Vagina (tissue), 2 donors: ENCODE measurements around the gene CDK6. TPM values are rescaled to one million over a fixed set of nuclear protein-coding genes. Genes with fewer than 3 reads are reported as not detected.

Source experiments
- DNase-seq, 2 donors: peaks; one replicate each; pipeline ENCODE4 v3.0.0-alpha.2; 2017; ENCODE audit errors: extremely low spot score in 2 of 2
- H3K27ac ChIP-seq: fragments of 200-600 bp; sonication (generic); one replicate; pipeline ENCODE4 v1.5.1; 2019
- H3K27me3 ChIP-seq: fragments of 200-600 bp; sonication (generic); one replicate; pipeline ENCODE4 v1.5.1; 2019
- H3K36me3 ChIP-seq, 2 donors: fragments of 200-600 bp; sonication (generic); one replicate each; pipeline ENCODE4 v1.5.1; 2017 to 2019
- H3K4me1 ChIP-seq: fragments of 200-600 bp; sonication (generic); one replicate; pipeline ENCODE4 v1.5.1; 2019
- H3K4me3 ChIP-seq, 2 donors: fragments of 200-600 bp; sonication (generic); 1 replicate in 1 of 2; 2 replicates in 1 of 2; pipeline ENCODE4 v1.5.1; 2016 to 2019
- H3K9me3 ChIP-seq: fragments of 200-600 bp; sonication (generic); one replicate; pipeline ENCODE4 v1.5.1; 2019
- CTCF ChIP-seq, 3 experiments: fragments of 450-650 bp in 2 of 3; fragments of 200-600 bp in 1 of 3; sonication (generic) in 1 of 3; IDR thresholded peaks; one replicate each; pipeline ENCODE4 v1.5.1; 2017 to 2019; ENCODE audit warnings: antibody characterized with exemption in 3 of 3, mild to moderate bottlenecking in 2 of 3, moderate library complexity in 2 of 3
- POLR2A ChIP-seq, 2 donors: fragments of 450-650 bp; IDR thresholded peaks; one replicate each; pipeline ENCODE4 v1.6.1; 2017; ENCODE audit warnings: antibody characterized with exemption in 2 of 2, mild to moderate bottlenecking in 2 of 2, moderate library complexity in 2 of 2
- POLR2AphosphoS5 ChIP-seq, 2 donors: sonication (generic); formaldehyde crosslinking; IDR thresholded peaks; one replicate each; pipeline ENCODE4 v1.9.0; 2017; ENCODE audit warnings: antibody characterized with exemption in 2 of 2, mild to moderate bottlenecking in 2 of 2, low read depth in 1 of 2; ENCODE audit not compliant: insufficient read depth in 1 of 2
- intact Hi-C: fragments of 100-400 bp; cut with DNase I; formaldehyde crosslinking; loops from one replicate; pipeline ENCODE4 v1.15.1; 2023
- total RNA-seq: library from RNA; depleted of rRNA; stranded (reverse); fragments of >200 nt; gene quantifications from one replicate; pipeline ENCODE4 v1.2.3, GENCODE V29; 2016

Gene CDK6
- total RNA-seq, 1 donor from 2014 or later: 20.6 TPM

- peaks cover 6% of the 10 kb centered on the region for H3K4me1 ChIP-seq
- H3K27me3 ChIP-seq: no peaks in the 10 kb centered on the region
- H3K27ac ChIP-seq: no peak overlapping the region
- H3K36me3 ChIP-seq: no peaks in the 10 kb centered on the region
- no peaks in the 10 kb centered on the region for H3K9me3 ChIP-seq
- no peak for DNase-seq
- TF ChIP-seq CTCF (IDR thresholded peaks at IDR 0.05) (no peak), POLR2AphosphoS5 (IDR thresholded peaks at IDR 0.05; ENCODE audit: insufficient read depth in 1 of 2, low read depth in 1 of 2) (no peak), POLR2A (IDR thresholded peaks at IDR 0.05) (no peak)
- intact Hi-C loops: no loop called here
- no peak overlapping the region for H3K4me3 ChIP-seq
Observed at GRCh38 chr7:92753614-92754013, 82.8 kb downstream of the CDK6 start.

GRCh38 chr7:92751902-92752901 is 84.2 kb downstream of the CDK6 start:
- no peaks in the 10 kb centered on the region for H3K36me3 ChIP-seq
- no peak overlapping the region for H3K4me3 ChIP-seq
- H3K4me1 ChIP-seq: peaks cover 6% of the 10 kb centered on the region
- no peak overlapping the region for H3K27ac ChIP-seq
- no peaks in the 10 kb centered on the region for H3K9me3 ChIP-seq
- TF ChIP-seq POLR2AphosphoS5 (IDR thresholded peaks at IDR 0.05; ENCODE audit: insufficient read depth in 1 of 2, low read depth in 1 of 2) (no peak), POLR2A (IDR thresholded peaks at IDR 0.05) (no peak), CTCF (IDR thresholded peaks at IDR 0.05) (no peak)
- no peaks in the 10 kb centered on the region for H3K27me3 ChIP-seq
- intact Hi-C loops: no loop called here
- no peak for DNase-seq

GRCh38 chr7:92750946-92751345 is 85.4 kb downstream of the CDK6 start:
- Histone ChIP-seq H3K4me1 (peaks cover 6% of the 10 kb centered on the region), H3K9me3 (no peaks in the 10 kb centered on the region), H3K4me3 (no peak overlapping the region), H3K27ac (no peak overlapping the region), H3K27me3 (no peaks in the 10 kb centered on the region), H3K36me3 (no peaks in the 10 kb centered on the region)
- no peak for DNase-seq
- TF ChIP-seq POLR2A (IDR thresholded peaks at IDR 0.05) (no peak), CTCF (IDR thresholded peaks at IDR 0.05) (no peak), POLR2AphosphoS5 (IDR thresholded peaks at IDR 0.05; ENCODE audit: insufficient read depth in 1 of 2, low read depth in 1 of 2) (no peak)
- intact Hi-C loops: no loop called here

GRCh38 chr7:92750447-92750839 is 85.9 kb downstream of the CDK6 start:
- Histone ChIP-seq H3K27me3 (no peaks in the 10 kb centered on the region), H3K36me3 (no peaks in the 10 kb centered on the region), H3K9me3 (no peaks in the 10 kb centered on the region), H3K4me1 (peaks cover 6% of the 10 kb centered on the region), H3K27ac (no peak overlapping the region), H3K4me3 (no peak overlapping the region)
- no peak for DNase-seq
- TF ChIP-seq POLR2A (IDR thresholded peaks at IDR 0.05): no peak
- no peak for TF ChIP-seq POLR2AphosphoS5 (IDR thresholded peaks at IDR 0.05; ENCODE audit: insufficient read depth in 1 of 2, low read depth in 1 of 2)
- no peak for TF ChIP-seq CTCF (IDR thresholded peaks at IDR 0.05)
- intact Hi-C loops: no loop called here
